Activated naive CD8-positive, alpha-beta T cell treated with anti-CD3 and anti-CD28 coated beads, Interleukin-2, amount 10 ng/mL, durations not matched to agents 7 days and 5 days (primary cell): ENCODE measurements around the gene PLA2G2E. TPM values are rescaled to one million over a fixed set of nuclear protein-coding genes. Genes with fewer than 3 reads are reported as not detected.

Source experiments
- ATAC-seq: fragments of 150-1000 bp; cut with Tn5 transposase; one replicate; pipeline ENCODE4 v1.10.0; 2021; ENCODE audit warnings: low read depth, moderate library complexity
- POLR2A ChIA-PET: fragments of 350-600 bp; sonication (Branson Sonifier 250); formaldehyde crosslinking; loops from one replicate; lab custom pipeline; 2021; ENCODE audit warnings: antibody characterized with exemption; lab: Charles Lee
- DNase-seq: peaks from one replicate; pipeline ENCODE4 v3.0.0; 2021
- H3K27ac Mint-ChIP-seq: one replicate; pipeline ENCODE4 v1.8.0; 2022; ENCODE audit warnings: mild to moderate bottlenecking, mixed read lengths
- H3K27me3 Mint-ChIP-seq: one replicate; pipeline ENCODE4 v1.8.0; 2022; ENCODE audit warnings: mild to moderate bottlenecking, moderate library complexity, mixed read lengths
- H3K36me3 Mint-ChIP-seq: one replicate; pipeline ENCODE4 v1.8.0; 2021; ENCODE audit warnings: mild to moderate bottlenecking, mixed read lengths
- H3K4me1 Mint-ChIP-seq: one replicate; pipeline ENCODE4 v1.8.0; 2021; ENCODE audit warnings: mixed read lengths
- H3K4me3 Mint-ChIP-seq: one replicate; pipeline ENCODE4 v1.8.0; 2022; ENCODE audit warnings: mild to moderate bottlenecking, moderate library complexity, mixed read lengths
- H3K9me3 Mint-ChIP-seq: one replicate; pipeline ENCODE4 v1.8.0; 2021; ENCODE audit warnings: mixed read lengths
- total RNA-seq, 2 experiments: library from RNA; stranded (reverse); gene quantifications; one replicate each; pipeline ENCODE4 v1.2.3, GENCODE V29; 2021

PLA2G2E gene
- total RNA-seq, 2 experiments from 2014 or later = not detected

DNA sequence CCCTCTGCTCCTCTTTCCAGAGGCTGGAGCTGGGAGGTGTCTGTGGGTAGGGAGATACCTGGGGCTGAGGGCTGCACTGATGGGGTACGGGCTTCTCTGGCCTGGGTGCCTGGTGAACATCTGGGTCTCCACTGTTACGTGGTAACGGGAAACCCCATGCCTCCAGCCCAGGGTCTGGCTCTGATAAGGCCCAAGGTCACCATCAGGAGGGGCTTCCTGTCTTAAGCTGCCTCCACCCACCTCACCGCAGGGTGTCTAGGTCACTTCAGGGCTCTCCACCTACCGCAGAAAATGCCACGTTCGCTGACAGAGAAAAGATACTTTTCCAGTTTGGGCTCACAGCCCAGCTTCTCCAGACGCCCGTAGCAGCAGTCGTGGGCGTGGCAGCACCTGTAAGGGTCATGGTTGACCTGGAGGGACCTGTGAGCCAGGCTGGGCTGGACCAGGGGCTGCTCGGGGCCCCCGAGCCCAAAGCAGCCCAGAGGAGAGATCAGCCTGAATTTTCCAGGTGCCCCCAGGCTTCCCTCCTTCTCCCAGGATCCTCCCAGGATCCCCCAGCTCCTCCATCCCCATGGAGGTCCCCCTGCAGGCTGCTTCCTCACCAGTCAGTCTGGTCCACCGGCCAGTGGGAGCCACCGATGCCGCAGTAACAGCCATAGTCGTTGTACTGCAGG is 1.3 kb downstream of the PLA2G2E start:
- no peaks in the 10 kb centered on the region for H3K4me1 Mint-ChIP-seq
- DNase-seq (no peak), ATAC-seq (no peak)
- POLR2A ChIA-PET = no interaction called here
- H3K9me3 Mint-ChIP-seq = no peaks in the 10 kb centered on the region
- no peak overlapping the region for H3K27ac Mint-ChIP-seq
- no peak overlapping the region for H3K4me3 Mint-ChIP-seq
- no peaks in the 10 kb centered on the region for H3K36me3 Mint-ChIP-seq
- H3K27me3 Mint-ChIP-seq = no peaks in the 10 kb centered on the region

DNA sequence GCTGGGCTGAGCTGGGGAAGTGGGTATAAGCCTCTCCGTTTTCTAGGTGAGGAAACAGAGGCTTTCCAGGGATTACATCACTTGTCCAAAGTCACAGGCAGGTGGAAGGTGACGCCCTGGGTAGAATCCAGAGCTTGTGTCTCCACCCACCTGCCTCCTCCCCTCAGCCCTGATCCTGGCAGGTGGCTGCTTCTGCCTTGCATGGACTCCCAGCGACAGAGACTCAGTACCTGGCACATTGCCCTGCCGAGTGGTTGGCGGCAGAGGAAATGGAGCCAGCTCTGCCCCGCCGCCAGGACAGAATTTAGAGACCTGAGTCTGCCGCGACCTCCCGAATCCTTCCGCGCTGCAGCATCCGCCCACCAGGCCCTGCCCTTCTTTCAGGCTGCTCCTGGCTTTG is 2.1 kb downstream of the PLA2G2E start:
- POLR2A ChIA-PET = no interaction called here
- DNase-seq (no peak), ATAC-seq (no peak)
- Mint-ChIP-seq H3K4me3 (no peak overlapping the region), H3K27me3 (no peaks in the 10 kb centered on the region), H3K9me3 (no peaks in the 10 kb centered on the region), H3K27ac (no peak overlapping the region), H3K36me3 (no peaks in the 10 kb centered on the region), H3K4me1 (no peaks in the 10 kb centered on the region)

DNA sequence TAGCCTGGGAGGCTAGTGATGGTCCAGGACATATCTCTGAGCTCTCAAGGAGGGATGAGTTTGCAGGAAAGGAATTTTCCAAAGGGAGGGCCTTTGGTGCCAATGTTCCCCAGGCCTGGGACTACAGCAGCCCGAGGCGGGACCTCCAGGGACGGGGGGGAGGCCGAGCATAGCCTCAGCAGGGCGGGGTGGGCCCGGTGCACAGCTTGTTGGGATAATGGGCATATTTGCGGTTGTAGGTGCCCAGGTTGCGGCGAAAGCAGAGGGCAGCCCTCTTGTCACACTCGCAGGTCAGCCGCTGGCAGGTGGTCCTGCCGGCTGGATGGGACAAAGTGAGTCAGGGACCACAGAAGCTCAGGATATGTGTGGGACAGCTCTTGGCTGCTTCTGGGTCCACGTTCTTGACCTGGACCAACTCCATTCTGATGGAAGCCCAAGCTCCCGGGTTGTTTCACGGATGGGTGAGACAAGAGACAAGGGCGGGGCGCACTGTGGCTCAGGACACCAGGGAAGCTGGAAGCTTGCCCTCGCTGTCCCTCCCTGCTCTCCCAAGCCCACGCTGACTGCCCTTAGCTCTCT is 3.2 kb downstream of the PLA2G2E start:
- H3K4me3 Mint-ChIP-seq = no peak overlapping the region
- ATAC-seq (no peak), DNase-seq (no peak)
- no peaks in the 10 kb centered on the region for H3K4me1 Mint-ChIP-seq
- H3K9me3 Mint-ChIP-seq = no peaks in the 10 kb centered on the region
- H3K27ac Mint-ChIP-seq = no peak overlapping the region
- H3K36me3 Mint-ChIP-seq = no peaks in the 10 kb centered on the region
- POLR2A ChIA-PET = no interaction called here
- no peaks in the 10 kb centered on the region for H3K27me3 Mint-ChIP-seq

DNA sequence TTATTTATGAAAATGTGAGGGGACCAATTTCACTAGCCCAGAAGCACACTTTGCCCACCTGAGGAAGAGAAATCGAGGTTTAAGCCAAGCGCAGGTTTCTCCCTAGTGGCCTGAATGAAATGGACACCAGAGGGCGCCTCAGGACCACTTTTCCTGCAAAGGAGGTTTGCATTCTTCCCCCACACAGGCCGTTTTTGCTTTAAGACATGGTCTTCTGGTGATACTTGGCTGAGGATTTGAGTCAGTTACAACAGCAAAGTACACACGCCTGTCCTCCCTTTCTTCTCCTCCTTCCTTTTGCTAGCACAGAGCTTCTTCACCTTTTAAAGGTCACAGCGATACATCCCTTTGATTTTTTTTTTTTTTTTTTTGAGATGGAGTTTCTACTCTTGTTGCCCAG is 5.4 kb downstream of the PLA2G2E start:
- peak; percentile 74 for ATAC-seq
- Mint-ChIP-seq H3K9me3 (no peaks in the 10 kb centered on the region), H3K4me3 (no peak overlapping the region), H3K27ac (no peak overlapping the region), H3K4me1 (no peaks in the 10 kb centered on the region), H3K27me3 (no peaks in the 10 kb centered on the region), H3K36me3 (no peaks in the 10 kb centered on the region)
- POLR2A ChIA-PET = no interaction called here
- peak; percentile 77 for DNase-seq

DNA sequence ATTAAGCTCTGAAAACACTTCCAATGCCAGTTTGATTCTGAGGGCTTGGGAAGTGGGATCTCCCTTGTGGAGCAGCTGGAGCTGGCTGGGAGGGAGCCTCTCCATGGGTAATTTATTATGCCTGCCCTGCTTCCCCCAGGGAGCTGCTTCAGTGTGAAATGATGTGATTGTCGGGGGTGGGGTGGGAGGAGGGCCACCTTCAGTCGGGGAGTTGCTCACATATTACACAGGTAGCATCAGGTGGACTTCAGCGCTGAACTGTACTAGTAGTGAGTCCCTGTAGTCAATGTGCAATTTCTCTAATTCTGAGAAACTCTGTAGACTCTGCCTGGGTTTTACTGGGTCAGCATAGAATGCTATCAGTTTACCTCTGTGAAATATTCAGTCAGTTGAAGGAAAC is 12.8 kb downstream of the PLA2G2E start:
- ATAC-seq = no peak
- Mint-ChIP-seq H3K36me3 (peaks cover 8% of the 10 kb centered on the region), H3K27me3 (no peaks in the 10 kb centered on the region)

DNA sequence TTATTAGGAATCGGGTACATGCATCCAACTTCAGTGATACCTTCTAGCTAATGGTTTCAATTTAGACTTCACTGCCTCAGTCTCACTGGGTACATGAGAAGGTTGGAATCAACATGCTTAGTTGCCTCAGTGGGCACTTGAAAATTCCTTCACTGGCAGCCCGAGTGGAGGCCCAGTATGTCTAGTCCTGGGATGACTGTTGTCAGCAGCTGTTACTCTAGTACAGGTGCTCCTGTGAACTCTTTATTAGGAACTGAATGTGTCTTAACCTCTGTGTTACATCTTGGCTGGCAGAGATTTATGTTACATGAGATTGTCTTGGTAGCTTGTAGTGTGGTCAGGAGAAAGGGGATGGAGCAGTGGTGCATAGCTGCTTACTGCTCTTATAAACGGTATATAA is 13.4 kb downstream of the PLA2G2E start:
- H3K9me3 Mint-ChIP-seq = no peaks in the 10 kb centered on the region
- H3K4me1 Mint-ChIP-seq = peaks cover 1% of the 10 kb centered on the region
- ATAC-seq = no peak
- no peak overlapping the region for H3K4me3 Mint-ChIP-seq
- no peak for DNase-seq
- H3K36me3 Mint-ChIP-seq = peaks cover 10% of the 10 kb centered on the region
- H3K27me3 Mint-ChIP-seq = no peaks in the 10 kb centered on the region
- no peak overlapping the region for H3K27ac Mint-ChIP-seq
- POLR2A ChIA-PET = no interaction called here

More for the DNA sequence above, 12.8 kb downstream of the PLA2G2E start:
- POLR2A ChIA-PET = no interaction called here
- Mint-ChIP-seq H3K4me3 (no peak overlapping the region), H3K27ac (no peak overlapping the region), H3K4me1 (no peaks in the 10 kb centered on the region), H3K9me3 (no peaks in the 10 kb centered on the region)
- no peak for DNase-seq

DNA sequence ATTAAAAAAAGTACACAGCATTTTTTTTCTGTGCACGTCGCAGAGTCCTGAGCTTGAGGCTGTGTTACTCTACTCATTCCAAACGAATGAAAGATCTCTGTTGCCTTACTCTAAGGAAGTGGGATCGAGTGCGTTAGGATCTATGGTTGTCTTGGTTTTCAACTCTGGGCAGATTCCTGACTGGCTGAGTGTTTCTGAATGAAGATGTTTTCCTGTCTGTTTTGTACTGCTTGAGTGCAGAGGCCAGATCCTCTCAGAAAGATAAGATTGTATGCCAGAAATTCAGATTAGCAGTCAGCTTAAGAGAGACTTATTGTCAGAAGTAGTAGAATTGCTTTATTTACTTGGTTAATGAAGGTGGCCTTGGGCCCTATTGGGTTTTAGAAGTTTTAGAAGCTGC is 14.0 kb downstream of the PLA2G2E start:
- Mint-ChIP-seq H3K4me3 (no peak overlapping the region), H3K36me3 (peaks cover 15% of the 10 kb centered on the region)

DNA sequence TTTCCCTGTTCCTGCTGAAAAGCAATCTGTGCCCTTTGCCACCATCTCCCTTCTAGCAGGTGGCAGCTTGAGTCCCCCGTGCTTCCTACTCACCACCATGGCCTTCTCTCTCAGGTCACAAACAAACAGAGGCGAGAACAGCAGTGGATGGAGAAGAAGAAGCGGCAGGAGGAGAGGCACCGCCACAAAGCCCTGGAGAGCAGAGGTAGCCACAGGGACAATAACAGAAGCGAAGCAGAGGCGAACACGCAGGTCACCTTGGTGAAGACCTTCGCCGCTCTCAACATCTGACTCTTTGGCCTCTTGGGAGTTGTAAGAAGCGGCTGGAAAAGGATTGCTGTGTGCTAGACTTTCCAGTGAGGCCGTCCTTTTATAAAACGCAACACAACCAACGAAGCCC is 16.0 kb downstream of the PLA2G2E start:
- peaks cover 16% of the 10 kb centered on the region for H3K36me3 Mint-ChIP-seq
- POLR2A ChIA-PET = no interaction called here
- H3K4me1 Mint-ChIP-seq = peaks cover 1% of the 10 kb centered on the region
- ATAC-seq = no peak
- no peaks in the 10 kb centered on the region for H3K27me3 Mint-ChIP-seq
- H3K9me3 Mint-ChIP-seq = no peaks in the 10 kb centered on the region
- H3K27ac Mint-ChIP-seq = no peak overlapping the region
- DNase-seq = no peak
- H3K4me3 Mint-ChIP-seq = no peak overlapping the region

More for the DNA sequence above, 14.0 kb downstream of the PLA2G2E start:
- peaks cover 1% of the 10 kb centered on the region for H3K4me1 Mint-ChIP-seq
- H3K9me3 Mint-ChIP-seq = no peaks in the 10 kb centered on the region
- H3K27me3 Mint-ChIP-seq = no peaks in the 10 kb centered on the region
- no peak overlapping the region for H3K27ac Mint-ChIP-seq
- no peak for ATAC-seq
- DNase-seq = no peak
- POLR2A ChIA-PET = no interaction called here

DNA sequence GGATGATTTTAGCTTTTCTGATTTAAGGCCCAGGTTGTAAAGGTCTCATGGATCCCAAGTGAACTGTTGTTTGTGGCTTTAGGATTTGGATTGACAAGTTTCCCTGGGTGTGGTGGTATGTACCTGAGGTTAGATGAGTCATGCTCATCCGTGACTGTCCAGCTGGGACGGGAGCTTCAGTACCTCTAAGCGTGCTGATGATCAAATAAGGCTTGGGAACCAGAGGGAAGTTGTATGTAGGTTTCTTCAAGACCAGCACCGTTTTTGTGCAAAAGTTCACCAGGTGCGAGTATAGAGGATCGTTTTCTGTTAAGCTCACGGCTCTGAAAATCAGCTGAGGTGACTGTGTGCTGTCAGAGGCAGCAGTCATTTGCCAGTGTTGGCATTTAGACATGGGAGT is 19.8 kb downstream of the PLA2G2E start:
- POLR2A ChIA-PET = no interaction called here
- no peak for ATAC-seq
- DNase-seq = no peak
- H3K36me3 Mint-ChIP-seq = peaks cover 38% of the 10 kb centered on the region
- no peak overlapping the region for H3K4me3 Mint-ChIP-seq
- peaks cover 1% of the 10 kb centered on the region for H3K4me1 Mint-ChIP-seq
- H3K27me3 Mint-ChIP-seq = no peaks in the 10 kb centered on the region
- H3K27ac Mint-ChIP-seq = no peak overlapping the region
- H3K9me3 Mint-ChIP-seq = peaks cover 2% of the 10 kb centered on the region

DNA sequence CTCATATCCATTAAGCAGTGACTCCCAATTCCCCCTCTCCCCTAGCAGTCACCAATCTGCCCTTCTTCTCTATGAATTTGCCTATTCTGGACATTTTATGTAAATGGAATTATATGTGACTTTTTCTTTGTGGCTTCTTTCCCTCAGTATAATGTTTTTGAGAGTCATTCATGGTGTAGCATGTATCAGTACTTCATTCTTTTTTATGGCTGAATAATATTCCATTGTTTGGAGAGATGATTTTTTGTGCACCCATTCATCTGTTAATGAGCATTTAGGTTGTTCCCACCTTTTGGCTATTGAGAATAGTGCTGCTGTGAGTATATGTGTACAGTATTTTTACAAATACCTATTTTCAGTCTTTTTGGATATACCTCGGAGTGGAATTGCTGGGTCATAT is 21.8 kb downstream of the PLA2G2E start:
- Mint-ChIP-seq H3K27ac (no peak overlapping the region), H3K36me3 (peaks cover 38% of the 10 kb centered on the region), H3K4me3 (no peak overlapping the region), H3K4me1 (peaks cover 1% of the 10 kb centered on the region), H3K9me3 (peaks cover 2% of the 10 kb centered on the region), H3K27me3 (no peaks in the 10 kb centered on the region)
- ATAC-seq (no peak), DNase-seq (no peak)
- POLR2A ChIA-PET = no interaction called here

DNA sequence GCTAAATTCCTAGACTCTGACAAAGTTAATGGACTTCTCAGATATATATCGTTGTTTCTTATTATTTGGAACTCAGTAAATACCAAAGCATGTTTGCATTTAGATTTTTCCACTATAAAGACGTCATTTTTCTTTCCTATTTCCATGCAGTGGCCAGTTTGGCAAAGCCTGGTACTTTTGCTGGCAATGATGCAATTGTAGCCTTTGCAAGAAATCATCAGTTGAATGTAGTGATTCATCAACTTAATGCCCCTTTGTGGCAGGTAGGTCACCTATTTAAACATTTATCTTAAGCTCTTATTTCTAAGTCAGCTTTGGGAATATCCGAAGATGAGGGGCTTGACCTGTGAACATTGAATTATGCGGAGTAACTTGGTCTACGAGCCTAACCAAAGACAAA is 29.2 kb downstream of the PLA2G2E start:
- Mint-ChIP-seq H3K27ac (no peak overlapping the region), H3K27me3 (no peaks in the 10 kb centered on the region), H3K4me1 (peaks cover 3% of the 10 kb centered on the region), H3K9me3 (no peaks in the 10 kb centered on the region), H3K36me3 (peaks cover 28% of the 10 kb centered on the region), H3K4me3 (no peak overlapping the region)
- POLR2A ChIA-PET = interaction anchor here (1.1 kb wide), 1 partner anchor 12 kb away, joined by 6 read pairs; the partner anchor contains the start of gene OTUD3
- ATAC-seq (no peak), DNase-seq (no peak)

DNA sequence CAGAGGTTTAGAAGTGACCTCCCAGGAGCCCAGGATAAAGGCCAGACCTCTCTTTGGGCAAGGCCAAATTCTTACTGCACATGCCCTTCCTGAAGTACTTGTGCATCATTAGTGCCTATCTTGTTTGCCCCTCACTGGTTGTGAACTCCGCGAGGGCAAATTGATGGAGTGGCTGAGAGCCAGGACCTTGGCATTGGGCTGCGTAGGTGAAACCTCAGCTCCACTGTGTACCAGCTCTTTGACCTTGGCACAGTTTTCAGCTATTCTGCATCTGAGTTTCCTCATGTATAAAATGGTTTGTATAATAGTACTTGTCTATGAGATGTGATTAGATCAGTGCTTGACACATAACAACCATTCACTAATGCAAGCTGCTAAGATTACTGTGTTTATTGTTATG is 29.7 kb downstream of the PLA2G2E start:
- Mint-ChIP-seq H3K4me3 (no peak overlapping the region), H3K27me3 (no peaks in the 10 kb centered on the region), H3K36me3 (peaks cover 22% of the 10 kb centered on the region), H3K9me3 (no peaks in the 10 kb centered on the region), H3K4me1 (peaks cover 3% of the 10 kb centered on the region), H3K27ac (no peak overlapping the region)
- DNase-seq (no peak), ATAC-seq (no peak)
- POLR2A ChIA-PET = interaction anchor here (1.1 kb wide), 1 partner anchor 11 kb away, joined by 6 read pairs; the partner anchor contains the start of gene OTUD3

DNA sequence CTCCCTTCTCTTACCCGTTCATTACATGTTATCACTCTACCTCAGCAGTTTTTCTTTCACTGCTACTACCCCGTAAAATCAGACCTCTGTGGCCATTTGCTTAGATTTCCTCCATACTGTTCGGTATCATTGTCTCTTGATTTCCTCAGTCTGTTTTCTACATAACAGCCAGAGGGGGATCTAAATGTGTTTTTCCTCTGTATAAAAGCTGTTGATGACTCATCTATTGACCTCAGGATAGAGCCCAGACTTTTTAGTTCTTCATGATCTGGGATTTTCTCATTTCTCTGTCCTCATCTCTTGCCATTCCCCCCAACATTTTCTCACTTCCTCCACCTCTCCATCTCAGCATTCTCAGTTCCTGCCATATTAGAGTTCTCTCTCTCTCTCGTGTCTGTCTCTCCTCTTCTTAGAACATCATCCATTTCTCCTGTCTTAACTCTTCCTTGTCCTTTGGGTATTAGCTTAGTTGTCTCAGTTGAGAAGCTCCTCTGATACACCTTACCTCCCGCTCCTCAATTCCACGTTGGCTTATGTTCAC is 30.7 kb downstream of the PLA2G2E start:
- DNase-seq (no peak), ATAC-seq (no peak)
- Mint-ChIP-seq H3K27me3 (no peaks in the 10 kb centered on the region), H3K4me3 (no peak overlapping the region), H3K4me1 (peaks cover 8% of the 10 kb centered on the region), H3K9me3 (no peaks in the 10 kb centered on the region), H3K36me3 (peaks cover 20% of the 10 kb centered on the region), H3K27ac (no peak overlapping the region)
- POLR2A ChIA-PET = no interaction called here

DNA sequence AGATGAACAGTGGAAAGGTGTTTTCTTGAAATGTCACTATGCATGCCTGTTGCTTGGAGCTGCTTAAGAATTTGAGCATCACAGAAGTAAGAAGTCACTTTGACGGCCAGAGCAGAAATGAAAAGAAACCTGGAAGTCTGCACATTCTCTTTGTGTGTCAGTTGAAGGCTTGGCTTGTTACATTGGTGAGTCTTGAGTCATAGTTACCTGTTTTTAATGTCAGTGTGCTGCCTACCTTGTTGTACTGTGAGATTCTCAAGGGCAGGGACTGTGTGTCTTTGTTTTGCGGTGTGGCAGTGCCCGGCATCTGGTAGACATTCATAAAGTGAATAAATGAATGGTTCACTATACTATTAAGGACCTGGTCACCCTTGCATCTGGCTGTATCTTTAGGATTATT is 31.3 kb downstream of the PLA2G2E start:
- H3K4me3 Mint-ChIP-seq = no peak overlapping the region
- no peak for ATAC-seq
- H3K36me3 Mint-ChIP-seq = peaks cover 18% of the 10 kb centered on the region
- peaks cover 8% of the 10 kb centered on the region for H3K4me1 Mint-ChIP-seq
- no peaks in the 10 kb centered on the region for H3K27me3 Mint-ChIP-seq
- H3K9me3 Mint-ChIP-seq = no peaks in the 10 kb centered on the region
- POLR2A ChIA-PET = no interaction called here
- H3K27ac Mint-ChIP-seq = no peak overlapping the region
- DNase-seq = no peak
